GM12872 (cell line): ENCODE data around the gene NR3C1.

Experiments
- TF ChIP-seq, protein P1 (sequence below): IDR thresholded peaks from 3 replicates; pipeline ENCODE4 v1.5.1; 2011; ENCODE audit warnings: low read depth, mild to moderate bottlenecking, low read length, moderate library complexity; ENCODE audit not compliant: insufficient read depth

Gene NR3C1

DNA sequence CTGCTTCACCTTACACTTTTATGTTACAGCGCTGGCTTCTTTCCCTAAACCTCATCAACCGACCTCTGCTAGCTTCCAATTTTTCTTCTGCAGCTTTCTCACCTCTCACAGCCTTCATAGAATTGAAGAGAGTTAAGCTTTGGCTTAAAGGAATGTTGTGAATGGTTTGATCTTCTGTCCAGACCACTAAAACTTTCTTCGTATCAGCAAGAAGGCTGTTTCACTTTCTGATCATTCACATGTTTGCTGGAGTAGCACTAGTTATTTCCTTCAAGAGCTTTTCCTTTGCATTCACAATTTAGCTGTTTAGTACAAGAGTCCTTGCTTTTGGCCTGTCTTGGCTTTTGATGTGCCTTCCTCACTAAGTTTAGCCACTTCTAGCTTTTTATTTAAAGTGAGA is 49.5 kb downstream of the NR3C1 start:
- TF ChIP-seq, protein P1, sequence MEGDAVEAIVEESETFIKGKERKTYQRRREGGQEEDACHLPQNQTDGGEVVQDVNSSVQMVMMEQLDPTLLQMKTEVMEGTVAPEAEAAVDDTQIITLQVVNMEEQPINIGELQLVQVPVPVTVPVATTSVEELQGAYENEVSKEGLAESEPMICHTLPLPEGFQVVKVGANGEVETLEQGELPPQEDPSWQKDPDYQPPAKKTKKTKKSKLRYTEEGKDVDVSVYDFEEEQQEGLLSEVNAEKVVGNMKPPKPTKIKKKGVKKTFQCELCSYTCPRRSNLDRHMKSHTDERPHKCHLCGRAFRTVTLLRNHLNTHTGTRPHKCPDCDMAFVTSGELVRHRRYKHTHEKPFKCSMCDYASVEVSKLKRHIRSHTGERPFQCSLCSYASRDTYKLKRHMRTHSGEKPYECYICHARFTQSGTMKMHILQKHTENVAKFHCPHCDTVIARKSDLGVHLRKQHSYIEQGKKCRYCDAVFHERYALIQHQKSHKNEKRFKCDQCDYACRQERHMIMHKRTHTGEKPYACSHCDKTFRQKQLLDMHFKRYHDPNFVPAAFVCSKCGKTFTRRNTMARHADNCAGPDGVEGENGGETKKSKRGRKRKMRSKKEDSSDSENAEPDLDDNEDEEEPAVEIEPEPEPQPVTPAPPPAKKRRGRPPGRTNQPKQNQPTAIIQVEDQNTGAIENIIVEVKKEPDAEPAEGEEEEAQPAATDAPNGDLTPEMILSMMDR = no peak

DNA sequence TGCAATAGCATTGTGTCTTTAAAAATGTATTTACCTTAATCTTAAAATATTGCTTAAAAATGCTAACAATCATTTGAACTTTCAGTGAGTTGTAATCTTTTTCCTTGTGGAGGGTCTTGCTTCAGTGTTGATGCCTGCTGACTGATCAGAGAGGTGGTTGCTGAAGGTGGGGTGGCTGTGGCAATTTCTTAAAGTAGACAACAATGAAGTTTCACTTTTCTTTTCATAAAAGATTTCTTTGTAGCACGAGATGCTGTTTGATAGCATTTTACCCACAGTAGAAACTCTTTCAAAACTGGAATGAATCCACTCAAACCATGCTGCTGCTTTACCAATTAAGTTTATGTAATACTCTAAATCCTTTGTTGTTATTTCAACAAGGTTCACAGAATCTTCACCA is 50.8 kb downstream of the NR3C1 start:
- TF ChIP-seq, protein P1 = no peak

- TF ChIP-seq, protein P1 = no peak
These were observed 52.5 kb downstream of the NR3C1 start for GRCh38 chr5:143350751-143351602.

DNA sequence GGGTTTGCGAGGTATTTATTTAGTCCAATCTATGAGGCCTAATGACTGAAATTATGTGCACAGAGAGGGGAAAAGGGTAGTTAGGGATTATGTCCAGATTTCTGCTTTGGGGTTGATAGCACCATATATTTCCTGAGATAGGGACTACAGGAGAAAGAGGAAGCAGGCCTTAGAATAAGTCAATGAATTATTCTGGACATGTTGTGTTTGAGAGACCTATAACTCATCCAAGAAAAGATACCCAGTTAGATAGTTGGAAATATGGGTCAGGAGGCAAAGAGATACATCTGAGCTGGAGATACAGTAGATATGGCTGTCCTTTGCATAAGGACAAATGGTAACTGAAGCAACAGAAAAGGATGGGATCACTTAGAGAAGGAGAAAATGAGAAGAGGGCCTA is 53.1 kb downstream of the NR3C1 start:
- TF ChIP-seq, protein P1 = no peak

DNA sequence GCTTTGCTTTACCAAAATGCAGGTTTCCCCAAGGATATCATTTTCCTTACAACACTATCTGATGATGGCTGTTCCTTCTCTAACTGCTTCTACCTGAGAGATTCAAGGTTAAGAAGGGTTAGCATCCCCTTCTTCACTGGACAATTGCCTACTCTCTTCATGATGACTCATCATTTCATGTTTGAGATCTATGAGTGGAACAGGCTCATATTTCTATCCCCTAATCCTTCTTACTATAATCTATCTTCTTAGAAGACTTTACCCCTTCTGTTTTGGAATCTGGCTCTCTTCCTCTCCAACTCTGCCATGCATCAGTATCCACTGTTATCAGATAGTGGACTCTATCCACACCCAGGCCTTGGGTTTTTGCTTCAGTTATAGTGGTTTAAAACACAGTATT is 54.3 kb downstream of the NR3C1 start:
- TF ChIP-seq, protein P1 = no peak

DNA sequence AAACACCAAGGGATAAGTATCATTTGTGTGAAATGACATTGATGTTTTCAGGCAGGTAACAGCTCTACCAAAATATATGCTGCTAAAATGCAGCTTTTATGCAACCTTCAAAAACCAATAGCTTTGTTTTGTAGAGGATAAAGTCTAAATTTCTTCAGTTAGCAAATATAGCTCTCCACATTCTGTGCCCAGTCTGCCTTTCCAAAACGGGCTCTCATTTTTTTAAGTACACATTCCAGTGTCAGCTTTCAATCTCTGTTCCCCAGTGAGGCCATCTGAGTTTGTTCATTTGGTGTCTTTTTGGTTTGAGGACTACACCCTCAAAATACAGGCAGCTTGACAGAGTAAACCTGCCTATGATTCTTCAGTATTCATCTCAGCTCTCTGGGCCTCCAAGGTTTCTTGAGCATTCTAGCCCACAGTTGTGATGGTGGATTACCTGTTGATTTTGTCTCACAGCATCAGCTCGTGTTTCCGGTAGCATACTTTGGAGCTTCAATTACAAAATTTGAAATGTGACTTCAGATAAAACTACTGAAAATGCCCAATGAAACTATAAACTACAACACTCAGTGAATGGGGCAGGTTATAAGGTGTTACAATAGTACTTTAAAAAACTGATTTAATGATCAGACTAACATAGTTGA is 55.7 kb downstream of the NR3C1 start:
- TF ChIP-seq, protein P1 = no peak

GRCh38 chr5:143347046-143347445 is 56.4 kb downstream of the NR3C1 start:
- TF ChIP-seq, protein P1 = no peak
